Fibroblast of lung (primary cell): ENCODE results near the gene SNRNP200.

Experiments used
- EZH2 ChIP-seq: IDR thresholded peaks from 2 replicates; pipeline ENCODE4 v1.5.1; 2012; ENCODE audit warnings: low read length, control low read depth, mild to moderate bottlenecking; ENCODE audit errors: missing control alignments
- TF ChIP-seq, protein P1 (sequence below), 2 donors: IDR thresholded peaks in 1 of 2; conservative IDR thresholded peaks in 1 of 2; 1 replicate in 1 of 2; 2 replicates in 1 of 2; pipeline ENCODE4 v1.5.1; 2011 to 2012; ENCODE audit warnings: low read length in 2 of 2, control low read depth in 1 of 2, inconsistent platforms in 1 of 2, low read depth in 1 of 2, mild to moderate bottlenecking in 1 of 2

DNA sequence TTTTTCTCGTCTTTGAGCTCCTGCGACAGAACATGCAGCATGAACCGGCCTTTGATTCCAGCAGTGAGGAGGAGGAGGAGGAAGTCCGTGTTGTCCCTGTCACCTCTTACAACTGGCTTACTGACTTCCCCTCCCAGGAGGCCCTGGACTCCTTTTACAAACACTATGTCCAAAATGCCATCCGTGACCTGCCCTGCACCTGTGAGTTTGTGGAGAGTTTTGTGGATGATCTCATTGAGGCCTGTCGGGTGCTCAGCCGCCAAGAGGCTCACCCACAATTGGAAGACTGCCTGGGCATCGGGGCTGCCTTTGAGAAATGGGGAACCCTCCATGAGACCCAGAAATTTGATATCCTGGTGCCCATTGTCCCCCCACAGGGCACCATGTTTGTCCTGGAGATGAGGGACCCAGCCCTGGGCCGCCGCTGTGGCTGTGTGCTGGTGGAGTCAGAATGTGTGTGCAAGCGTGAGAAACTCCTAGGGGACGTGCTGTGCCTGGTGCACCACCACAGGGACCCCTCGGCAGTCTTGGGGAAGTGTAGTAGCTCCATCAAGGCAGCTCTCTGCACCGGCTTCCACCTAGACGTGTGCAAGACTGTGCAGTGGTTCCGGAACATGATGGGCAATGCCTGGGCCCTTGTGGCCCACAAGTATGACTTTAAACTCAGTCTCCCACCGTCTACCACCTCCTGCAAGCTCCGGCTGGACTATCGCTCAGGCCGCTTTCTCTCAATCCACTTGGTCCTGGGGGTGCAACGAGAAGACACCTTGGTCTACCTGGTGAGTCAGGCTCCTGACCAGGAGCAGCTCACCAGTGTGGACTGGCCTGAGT, 21.9 kb upstream of the SNRNP200 start:
- TF ChIP-seq, protein P1, sequence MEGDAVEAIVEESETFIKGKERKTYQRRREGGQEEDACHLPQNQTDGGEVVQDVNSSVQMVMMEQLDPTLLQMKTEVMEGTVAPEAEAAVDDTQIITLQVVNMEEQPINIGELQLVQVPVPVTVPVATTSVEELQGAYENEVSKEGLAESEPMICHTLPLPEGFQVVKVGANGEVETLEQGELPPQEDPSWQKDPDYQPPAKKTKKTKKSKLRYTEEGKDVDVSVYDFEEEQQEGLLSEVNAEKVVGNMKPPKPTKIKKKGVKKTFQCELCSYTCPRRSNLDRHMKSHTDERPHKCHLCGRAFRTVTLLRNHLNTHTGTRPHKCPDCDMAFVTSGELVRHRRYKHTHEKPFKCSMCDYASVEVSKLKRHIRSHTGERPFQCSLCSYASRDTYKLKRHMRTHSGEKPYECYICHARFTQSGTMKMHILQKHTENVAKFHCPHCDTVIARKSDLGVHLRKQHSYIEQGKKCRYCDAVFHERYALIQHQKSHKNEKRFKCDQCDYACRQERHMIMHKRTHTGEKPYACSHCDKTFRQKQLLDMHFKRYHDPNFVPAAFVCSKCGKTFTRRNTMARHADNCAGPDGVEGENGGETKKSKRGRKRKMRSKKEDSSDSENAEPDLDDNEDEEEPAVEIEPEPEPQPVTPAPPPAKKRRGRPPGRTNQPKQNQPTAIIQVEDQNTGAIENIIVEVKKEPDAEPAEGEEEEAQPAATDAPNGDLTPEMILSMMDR (conservative IDR thresholded peaks at IDR 0.05 in 1 of 2, IDR thresholded peaks at IDR 0.05 in 1 of 2; ENCODE audit: low read depth in 1 of 2, low read length in 2 of 2) = no peak
- TF ChIP-seq EZH2 = no peak
